HG03520 (cell line): ENCODE results near the gene FLT3.
"Not testable (repeated sequence)": the region's sequence is repeated elsewhere in the genome, so short reads cannot be mapped to it uniquely, and the experiment has no call there.

Experiments
- ATAC-seq: cut with Tn5 transposase; IDR thresholded peaks from one replicate; pipeline ENCODE4 v1.9.1; 2021; ENCODE audit warnings: mild to moderate bottlenecking, moderate library complexity; ENCODE audit not compliant: unreplicated experiment

Gene FLT3

GRCh38 chr13:27975564-27976361 is 124.6 kb downstream of the FLT3 start:
- ATAC-seq: no peak

GRCh38 chr13:27973961-27974662 is 126.3 kb downstream of the FLT3 start:
- ATAC-seq: no peak

GRCh38 chr13:27973291-27973690 is 127.1 kb downstream of the FLT3 start:
- ATAC-seq: no peak

GRCh38 chr13:27972478-27972820 is 127.9 kb downstream of the FLT3 start:
- no peak for ATAC-seq

GRCh38 chr13:27971776-27972477 is 128.4 kb downstream of the FLT3 start:
- ATAC-seq: no peak

- no peak for ATAC-seq
These were observed 129.1 kb downstream of the FLT3 start for GRCh38 chr13:27971236-27971645.

- ATAC-seq: no peak
These were observed 129.8 kb downstream of the FLT3 start for GRCh38 chr13:27970382-27971235.

- no peak for ATAC-seq
These were observed 130.5 kb downstream of the FLT3 start for GRCh38 chr13:27969866-27970229.

- no peak for ATAC-seq
These were observed 131.1 kb downstream of the FLT3 start, which contains the start of gene CDX2 for GRCh38 chr13:27969082-27969865. Gene CDX2 (minus strand): TSS chr13:27969315. CDS start chr13:27969006, 309 bp downstream.

- no peak for ATAC-seq
These were observed 131.9 kb downstream of the FLT3 start for GRCh38 chr13:27968316-27969081.

- no peak for ATAC-seq
These were observed 132.6 kb downstream of the FLT3 start for GRCh38 chr13:27967736-27968315.

GRCh38 chr13:27967203-27967735 is 133.1 kb downstream of the FLT3 start:
- ATAC-seq: no peak

- no peak for ATAC-seq
These were observed 133.7 kb downstream of the FLT3 start for GRCh38 chr13:27966641-27967202.

- no peak for ATAC-seq
These were observed 134.4 kb downstream of the FLT3 start for GRCh38 chr13:27965740-27966640.

- no peak for ATAC-seq
These were observed 135.0 kb downstream of the FLT3 start for GRCh38 chr13:27965343-27965739.

- no peak for ATAC-seq
These were observed 135.5 kb downstream of the FLT3 start for GRCh38 chr13:27964741-27965323.

GRCh38 chr13:27964206-27964605 is 136.2 kb downstream of the FLT3 start:
- not testable (repeated sequence) for ATAC-seq
